Thoracic aorta (tissue), 2 donors: Measurements from ENCODE around the gene CRBN. TPM values are rescaled to one million over a fixed set of nuclear protein-coding genes. Genes with fewer than 3 reads are reported as not detected.

Experiments used
- ATAC-seq: fragments of 150-250 bp; one replicate; pipeline ENCODE4 v1.8.0; 2017; ENCODE audit warnings: low read depth; ENCODE audit not compliant: insufficient number of reproducible peaks, low FRiP score
- DNase-seq: peaks from one replicate; pipeline ENCODE4 v3.0.0-alpha.2; 2020; ENCODE audit warnings: low spot score
- H3K27ac ChIP-seq, 2 donors: fragments of 200-600 bp; sonication (generic); 1 replicate in 1 of 2; 2 replicates in 1 of 2; pipeline ENCODE4 v1.5.1; 2016; ENCODE audit warnings: mild to moderate bottlenecking in 2 of 2, moderate library complexity in 2 of 2
- H3K27me3 ChIP-seq: fragments of 200-600 bp; sonication (generic); replicated peaks from 2 replicates; pipeline ENCODE4 v1.6.0; 2016; ENCODE audit warnings: mild to moderate bottlenecking; ENCODE audit not compliant: insufficient read depth
- H3K36me3 ChIP-seq: fragments of 200-600 bp; sonication (generic); one replicate; pipeline ENCODE4 v1.5.1; 2016
- H3K4me1 ChIP-seq, 2 donors: fragments of 200-600 bp; sonication (generic); 1 replicate in 1 of 2; 2 replicates in 1 of 2; pipeline versions ENCODE4 v1.5.1 to v1.6.0; 2016; ENCODE audit warnings: low read depth in 2 of 2, mild to moderate bottlenecking in 1 of 2; ENCODE audit not compliant: control insufficient read depth in 1 of 2
- H3K4me3 ChIP-seq: fragments of 200-600 bp; sonication (generic); 2 replicates; pipeline ENCODE4 v1.5.1; 2016; ENCODE audit warnings: mild to moderate bottlenecking
- H3K9me3 ChIP-seq: fragments of 200-600 bp; sonication (generic); 2 replicates; pipeline ENCODE4 v1.5.1; 2016
- total RNA-seq, 2 donors: library from RNA; depleted of rRNA; stranded (reverse); fragments of >200 nt; gene quantifications; one replicate each; pipeline versions ENCODE4 v1.1.0 to v1.2.3, GENCODE V29; 2016
- TF ChIP-seq, protein P1 (sequence below): fragments of 200-600 bp; sonication (generic); IDR thresholded peaks from one replicate; pipeline ENCODE4 v1.5.1; 2019; ENCODE audit warnings: antibody characterized with exemption

CRBN gene
- total RNA-seq, 2 donors from 2014 or later, result 80.6 TPM

DNA sequence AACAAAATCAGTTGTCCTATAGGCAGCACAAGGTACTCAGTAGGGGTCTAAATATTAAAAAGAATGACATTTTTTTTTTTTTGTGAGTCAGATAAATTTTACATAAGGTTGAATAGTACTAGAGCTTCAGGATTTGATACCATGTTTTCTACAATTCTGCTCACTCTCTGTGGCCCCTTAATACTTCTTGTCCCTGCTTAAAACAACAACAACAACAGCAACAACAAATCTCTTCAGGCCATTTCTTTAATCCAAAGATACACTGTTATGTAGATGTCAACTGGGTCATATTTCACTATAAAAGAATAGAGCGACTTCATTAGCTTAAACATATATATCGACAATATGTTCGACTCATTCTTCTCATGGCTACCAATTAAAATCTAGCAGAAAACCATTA is 72.3 kb downstream of the CRBN start:
- no peak overlapping the region for H3K27ac ChIP-seq
- no peak overlapping the region for H3K4me3 ChIP-seq
- TF ChIP-seq, protein P1, sequence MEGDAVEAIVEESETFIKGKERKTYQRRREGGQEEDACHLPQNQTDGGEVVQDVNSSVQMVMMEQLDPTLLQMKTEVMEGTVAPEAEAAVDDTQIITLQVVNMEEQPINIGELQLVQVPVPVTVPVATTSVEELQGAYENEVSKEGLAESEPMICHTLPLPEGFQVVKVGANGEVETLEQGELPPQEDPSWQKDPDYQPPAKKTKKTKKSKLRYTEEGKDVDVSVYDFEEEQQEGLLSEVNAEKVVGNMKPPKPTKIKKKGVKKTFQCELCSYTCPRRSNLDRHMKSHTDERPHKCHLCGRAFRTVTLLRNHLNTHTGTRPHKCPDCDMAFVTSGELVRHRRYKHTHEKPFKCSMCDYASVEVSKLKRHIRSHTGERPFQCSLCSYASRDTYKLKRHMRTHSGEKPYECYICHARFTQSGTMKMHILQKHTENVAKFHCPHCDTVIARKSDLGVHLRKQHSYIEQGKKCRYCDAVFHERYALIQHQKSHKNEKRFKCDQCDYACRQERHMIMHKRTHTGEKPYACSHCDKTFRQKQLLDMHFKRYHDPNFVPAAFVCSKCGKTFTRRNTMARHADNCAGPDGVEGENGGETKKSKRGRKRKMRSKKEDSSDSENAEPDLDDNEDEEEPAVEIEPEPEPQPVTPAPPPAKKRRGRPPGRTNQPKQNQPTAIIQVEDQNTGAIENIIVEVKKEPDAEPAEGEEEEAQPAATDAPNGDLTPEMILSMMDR, result no peak
- ATAC-seq (no peak), DNase-seq (no peak)
- H3K36me3 ChIP-seq, result no peaks in the 10 kb centered on the region
- H3K27me3 ChIP-seq, result peaks cover 4% of the 10 kb centered on the region
- no peaks in the 10 kb centered on the region for H3K4me1 ChIP-seq
- H3K9me3 ChIP-seq, result no peaks in the 10 kb centered on the region

DNA sequence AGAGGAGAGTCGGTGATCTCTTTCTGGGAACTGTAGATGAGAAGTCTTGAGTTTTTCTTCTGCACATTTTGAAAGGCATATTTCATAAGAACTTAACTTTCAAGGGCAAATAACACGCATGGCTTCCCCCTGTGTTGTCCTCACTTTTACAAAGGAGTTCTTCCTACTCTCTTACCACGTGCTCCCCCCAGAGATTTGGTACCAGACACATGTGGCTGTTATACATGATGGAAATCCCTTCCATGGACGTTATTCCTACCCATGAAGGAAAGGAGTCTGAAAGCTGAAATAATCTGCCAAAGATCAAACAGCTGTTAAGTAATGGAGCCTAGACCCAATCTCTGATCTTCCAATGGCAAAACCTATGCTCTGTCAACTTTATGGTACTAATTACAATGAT is 73.7 kb downstream of the CRBN start:
- TF ChIP-seq, protein P1, result no peak
- DNase-seq (no peak), ATAC-seq (no peak)
- Histone ChIP-seq H3K27ac (no peak overlapping the region), H3K4me3 (no peak overlapping the region), H3K4me1 (no peaks in the 10 kb centered on the region), H3K27me3 (peaks cover 4% of the 10 kb centered on the region), H3K36me3 (no peaks in the 10 kb centered on the region), H3K9me3 (no peaks in the 10 kb centered on the region)

DNA sequence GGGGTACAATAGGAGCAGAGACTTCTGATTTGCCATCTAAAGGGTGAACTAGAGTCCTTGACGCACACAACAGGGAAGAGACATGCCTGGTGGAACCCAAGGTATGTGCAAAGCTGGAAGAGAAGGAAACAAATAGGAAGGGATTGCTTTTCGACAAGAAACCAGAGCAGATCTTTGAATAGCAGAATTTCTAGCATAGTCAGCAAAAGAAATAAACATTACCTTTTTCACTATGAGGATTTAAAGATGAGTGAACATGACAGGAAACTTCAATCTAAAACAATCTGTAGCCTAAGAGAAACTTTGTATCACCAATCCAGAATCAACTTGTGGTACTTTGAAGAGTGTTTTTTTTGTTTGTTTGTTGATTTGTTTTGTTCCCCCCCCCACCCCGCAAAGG is 74.2 kb downstream of the CRBN start:
- Histone ChIP-seq H3K27me3 (peaks cover 4% of the 10 kb centered on the region), H3K4me3 (no peak overlapping the region), H3K36me3 (no peaks in the 10 kb centered on the region), H3K27ac (no peak overlapping the region), H3K4me1 (no peaks in the 10 kb centered on the region), H3K9me3 (no peaks in the 10 kb centered on the region)
- no peak for ATAC-seq
- TF ChIP-seq, protein P1, result no peak
- no peak for DNase-seq

DNA sequence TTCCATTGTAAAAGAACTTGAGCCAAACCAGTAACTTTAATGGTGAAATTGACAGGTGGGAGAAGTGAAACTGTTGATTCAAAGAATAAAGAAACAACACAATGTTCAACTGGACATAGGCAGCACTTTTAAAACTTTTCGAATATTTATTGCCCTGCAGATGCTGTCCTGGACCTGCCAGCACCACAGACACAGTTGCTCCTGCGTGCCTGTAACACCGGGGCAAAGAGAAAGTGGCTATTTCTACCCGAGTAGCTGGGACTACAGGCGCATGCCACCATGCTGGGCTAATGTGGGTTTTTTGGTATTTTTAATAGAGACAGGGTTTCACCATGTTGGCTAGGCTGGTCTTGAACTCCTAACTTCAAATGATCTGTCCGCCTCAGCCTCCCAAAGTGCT is 76.7 kb downstream of the CRBN start:
- TF ChIP-seq, protein P1, result no peak
- Histone ChIP-seq H3K36me3 (no peaks in the 10 kb centered on the region), H3K9me3 (no peaks in the 10 kb centered on the region), H3K4me1 (no peaks in the 10 kb centered on the region), H3K27ac (no peak overlapping the region), H3K27me3 (peaks cover 4% of the 10 kb centered on the region), H3K4me3 (no peak overlapping the region)
- DNase-seq (no peak), ATAC-seq (no peak)

DNA sequence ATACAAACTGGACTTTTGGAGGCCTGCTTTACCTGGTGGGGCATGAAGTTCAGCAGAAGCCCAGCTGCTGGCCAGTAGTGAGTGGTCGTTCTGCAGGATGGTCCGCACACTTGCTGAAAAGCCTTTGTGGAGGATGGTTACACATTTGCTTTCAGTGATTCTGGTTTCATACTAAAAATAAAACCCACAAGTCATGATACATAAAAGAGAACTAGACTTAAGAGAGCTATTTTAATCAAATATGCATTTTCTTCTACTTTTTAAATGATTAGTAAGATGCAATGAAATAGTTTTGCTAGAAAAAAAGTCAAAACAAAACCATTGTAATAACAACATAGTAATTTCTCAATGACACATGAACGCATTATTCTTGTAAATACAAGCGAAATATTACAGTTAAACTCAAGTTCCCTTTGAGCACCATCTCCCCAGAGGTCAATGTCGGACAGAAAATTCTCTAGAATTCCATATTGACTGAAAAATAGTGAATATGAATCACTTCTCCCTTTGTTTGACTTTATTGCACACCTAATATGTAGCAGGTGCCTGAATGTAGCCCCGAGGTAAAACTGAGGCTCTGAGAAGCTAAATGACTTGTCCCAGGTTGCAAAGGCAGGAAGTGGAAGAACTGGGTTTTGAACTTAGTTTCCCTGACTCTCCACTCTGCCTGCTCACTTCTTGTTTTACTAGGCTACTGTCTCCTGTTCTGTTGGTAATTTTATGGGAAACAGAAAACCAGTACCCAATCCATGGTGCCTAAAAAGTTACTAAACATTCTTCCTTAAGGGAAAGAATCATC is 77.6 kb downstream of the CRBN start:
- no peaks in the 10 kb centered on the region for H3K36me3 ChIP-seq
- DNase-seq (no peak), ATAC-seq (no peak)
- peaks cover 4% of the 10 kb centered on the region for H3K27me3 ChIP-seq
- TF ChIP-seq, protein P1, result no peak
- H3K4me1 ChIP-seq, result no peaks in the 10 kb centered on the region
- H3K9me3 ChIP-seq, result no peaks in the 10 kb centered on the region
- no peak overlapping the region for H3K4me3 ChIP-seq
- no peak overlapping the region for H3K27ac ChIP-seq

Other genes starting within 250 kb of the CRBN start
- gene IL5RA, start 69.3 kb downstream of the CRBN start, total RNA-seq, result 1 to 10 TPM in 1 of 2 donors, not detected in 1; 1.8 TPM
- gene TRNT1, start 52.8 kb downstream of the CRBN start, total RNA-seq, result 10 to 100 TPM; 21.9 to 23.8 TPM